NCI-H1930 (cell line): Measurements from ENCODE around the gene UNC93B1.

ENCODE experiments used
- DNase-seq, 2 experiments: peaks; one replicate each; lab custom pipeline; 2025; lab: John Stamatoyannopoulos, UW

The UNC93B1 gene

DNA sequence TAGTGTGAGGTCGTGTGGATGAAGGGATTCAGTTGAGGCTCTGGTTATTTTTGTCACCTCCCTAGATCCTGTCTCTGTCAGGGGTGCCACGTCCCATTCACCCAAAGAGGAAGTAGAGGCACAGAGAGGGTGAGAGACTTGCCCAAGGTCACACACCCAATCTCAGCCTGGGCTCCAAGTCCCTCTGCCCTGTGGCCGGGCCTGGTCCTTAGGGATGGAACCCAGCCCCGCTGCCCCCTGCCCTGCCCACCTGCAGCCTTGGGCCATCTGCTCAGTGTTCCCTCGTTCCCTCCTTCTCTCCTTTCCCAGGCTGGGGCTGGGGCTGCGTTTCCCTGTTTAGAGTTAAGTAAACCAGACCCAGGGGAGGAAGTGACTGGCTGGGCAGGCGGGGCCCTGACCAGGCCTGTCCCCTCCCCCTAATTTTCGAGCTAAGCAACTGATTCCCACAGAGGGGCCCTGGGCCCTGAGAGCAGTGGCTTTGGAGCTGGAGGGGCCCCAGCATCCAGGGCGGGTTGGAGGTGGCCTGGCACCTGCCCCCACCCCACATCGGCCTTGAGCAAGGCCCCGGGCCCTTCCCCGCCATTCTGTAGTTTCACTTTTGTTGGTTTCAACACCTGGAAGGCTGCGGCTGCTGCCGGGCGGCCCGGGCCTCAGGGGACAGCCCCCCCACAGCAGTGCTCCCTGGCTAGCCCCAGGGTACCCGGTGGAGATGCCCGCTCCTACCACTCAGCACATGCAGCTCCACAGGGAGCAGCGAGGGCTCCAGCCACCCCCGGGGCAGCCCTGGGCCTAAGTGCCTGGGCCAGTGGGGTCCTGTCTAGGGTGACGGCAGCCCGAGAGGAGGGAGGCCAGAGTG lies 36.4 kb upstream of the UNC93B1 start:
- DNase-seq: no peak

DNA sequence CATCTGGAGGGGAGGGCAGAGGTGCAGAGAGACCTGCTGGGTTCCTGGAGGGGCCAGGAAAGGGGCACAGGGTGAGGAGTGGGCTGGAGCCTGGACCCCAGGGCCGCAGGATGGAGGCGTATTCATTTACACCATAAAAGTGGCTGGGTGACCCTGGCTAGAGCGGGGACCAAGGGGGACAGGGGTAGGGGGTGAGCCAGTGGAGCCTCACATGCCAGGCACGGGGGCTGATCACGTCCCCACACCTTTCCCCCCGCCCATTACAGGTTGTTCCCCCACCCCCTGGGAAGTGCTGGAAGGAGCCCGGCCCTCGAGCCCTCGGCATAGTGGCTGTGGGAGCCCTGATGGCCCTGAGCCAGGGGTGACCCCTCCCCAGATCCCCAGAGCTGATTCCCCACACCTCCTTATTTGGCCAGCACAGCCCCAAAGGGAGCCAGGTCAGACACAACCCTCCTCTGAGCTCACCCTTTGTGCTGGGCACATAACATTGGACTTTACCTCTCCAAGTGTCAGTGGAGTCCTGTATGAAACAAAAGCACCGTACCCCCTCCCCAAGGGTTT lies 35.7 kb upstream of the UNC93B1 start:
- no peak for DNase-seq

DNA sequence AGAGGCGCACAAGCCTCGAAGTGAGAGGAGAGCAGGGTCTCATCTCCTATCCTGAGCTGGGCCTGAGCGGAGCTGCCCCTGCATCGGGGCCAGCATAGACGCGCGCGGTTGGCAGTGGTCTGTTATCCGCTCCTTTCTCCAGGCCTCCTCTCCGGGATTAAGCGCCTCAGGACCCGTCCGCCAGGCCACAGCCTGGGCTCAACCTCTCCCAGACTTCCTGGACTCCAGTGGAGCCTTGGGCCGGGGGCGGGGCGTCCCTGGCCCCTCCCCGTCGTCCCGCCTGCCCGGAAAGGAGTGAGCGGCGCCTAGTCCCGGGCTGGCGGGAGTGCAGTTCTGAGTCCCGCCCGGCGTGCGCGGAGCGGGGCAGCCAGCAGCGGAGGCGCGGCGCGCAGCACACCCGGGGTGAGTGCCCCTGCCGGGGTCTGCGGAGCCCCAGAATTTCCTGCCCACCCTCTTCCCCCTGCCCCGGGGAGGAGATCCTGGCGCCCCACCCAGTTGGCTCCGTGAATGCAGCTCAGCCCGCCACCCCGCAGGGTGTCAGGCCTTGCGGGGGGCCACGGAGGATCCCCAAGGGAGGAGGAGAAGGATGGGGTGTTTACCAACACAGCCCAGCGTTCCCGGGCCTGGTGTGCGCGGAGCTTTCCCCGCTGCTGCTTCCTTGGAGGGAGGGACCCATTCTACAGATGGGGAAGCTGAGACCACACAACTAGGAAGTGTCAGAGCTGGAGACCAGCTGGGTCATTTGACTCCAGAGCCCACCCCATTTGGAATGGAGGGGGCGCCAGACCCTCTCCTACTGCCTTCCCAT lies 35.0 kb upstream of the UNC93B1 start, which contains the start of gene TCIRG1:
TSS of gene TCIRG1 (plus strand) at position 308 of the 808 bp plus-strand sequence. CDS start 2,247 bp downstream, outside the sequence.
- DNase-seq: no peak

DNA sequence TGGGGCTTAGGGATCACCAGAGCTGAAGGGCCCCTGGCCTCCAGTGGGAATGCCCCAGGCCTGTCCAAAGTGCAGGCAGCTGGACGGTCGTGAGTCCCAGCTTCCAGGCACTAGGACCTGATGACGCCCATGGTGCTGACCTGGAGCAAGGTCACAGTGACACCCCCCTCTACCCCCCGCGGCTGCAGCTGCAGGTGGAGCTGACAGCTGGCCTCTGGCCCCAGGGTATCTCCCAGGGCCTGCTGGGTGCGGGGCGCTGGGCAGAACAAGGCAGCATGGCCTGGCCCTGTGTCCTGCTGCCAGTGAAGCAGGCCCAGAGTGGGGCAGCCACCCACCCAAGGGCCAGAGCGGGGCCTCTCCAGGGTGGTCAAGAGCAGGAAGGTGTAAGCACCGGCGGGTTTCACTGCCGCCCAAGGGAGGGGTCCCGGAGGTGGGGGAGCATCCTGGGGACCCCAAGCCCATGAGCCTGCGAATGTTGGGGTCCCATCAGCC lies 34.4 kb upstream of the UNC93B1 start:
- no peak for DNase-seq

DNA sequence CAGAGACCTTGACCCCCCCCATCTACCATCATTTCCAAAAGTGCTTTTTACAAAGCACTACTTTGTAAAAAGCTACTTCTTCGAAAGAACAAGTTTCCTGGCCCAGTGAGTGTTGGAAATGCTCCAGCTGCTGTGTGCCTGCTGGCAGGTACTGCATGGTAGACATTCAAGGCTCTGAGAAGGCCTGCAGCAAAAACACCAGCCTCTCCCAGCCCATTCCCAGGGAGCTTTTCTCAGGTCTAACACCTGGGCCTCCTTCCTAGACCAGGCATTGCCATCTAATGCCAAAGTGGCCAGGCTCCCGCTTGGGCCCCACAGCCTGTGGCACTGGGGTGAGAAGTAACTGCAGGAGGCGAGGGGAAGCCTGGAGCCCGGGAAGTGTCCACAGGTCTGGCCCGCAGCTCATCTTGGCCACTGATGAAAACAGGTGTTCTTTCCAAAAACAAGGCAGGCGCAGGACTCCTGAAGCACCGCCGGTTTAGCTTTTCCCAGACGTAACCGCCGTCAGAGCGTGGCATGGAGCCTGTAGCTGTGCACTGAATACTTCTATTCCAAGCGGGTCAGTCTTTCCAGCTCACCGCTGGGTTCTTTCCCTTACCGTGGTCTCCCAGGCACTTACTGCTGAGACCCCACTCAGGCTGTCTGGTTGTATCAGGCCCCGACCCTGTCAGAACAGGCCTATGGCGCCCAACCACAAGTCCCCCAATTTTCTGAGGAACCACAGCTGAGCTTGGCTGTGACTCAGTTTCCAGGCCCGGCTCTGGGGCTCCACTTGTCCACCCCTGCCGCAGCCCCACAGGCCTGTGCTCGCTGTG lies 33.7 kb upstream of the UNC93B1 start:
- no peak for DNase-seq

DNA sequence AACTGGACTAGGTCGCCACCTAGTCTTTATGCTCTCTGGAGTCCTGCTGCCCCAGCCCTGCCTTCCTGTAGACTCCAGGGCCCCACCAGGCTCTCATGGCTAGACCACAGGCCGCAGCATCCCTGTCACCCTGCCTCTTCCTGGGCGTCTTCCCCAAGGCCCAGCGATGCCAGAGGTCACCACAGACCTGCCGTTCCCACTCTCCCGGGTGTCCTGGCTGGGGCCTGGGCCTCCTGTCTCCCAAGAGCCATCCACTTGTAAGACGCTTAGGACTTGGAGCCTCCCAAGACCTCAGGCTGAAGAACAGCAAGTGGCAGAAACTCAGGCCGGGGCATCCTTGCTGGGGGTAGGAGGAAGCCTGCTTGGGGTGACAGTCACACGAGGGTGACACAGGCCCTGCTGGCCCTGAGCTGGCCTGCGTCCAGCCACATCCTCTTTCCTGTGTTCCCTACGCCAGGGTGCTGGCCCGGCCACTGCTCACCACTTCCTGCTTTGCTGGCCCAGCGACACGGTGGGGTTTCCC lies 32.9 kb upstream of the UNC93B1 start:
- no peak for DNase-seq

DNA sequence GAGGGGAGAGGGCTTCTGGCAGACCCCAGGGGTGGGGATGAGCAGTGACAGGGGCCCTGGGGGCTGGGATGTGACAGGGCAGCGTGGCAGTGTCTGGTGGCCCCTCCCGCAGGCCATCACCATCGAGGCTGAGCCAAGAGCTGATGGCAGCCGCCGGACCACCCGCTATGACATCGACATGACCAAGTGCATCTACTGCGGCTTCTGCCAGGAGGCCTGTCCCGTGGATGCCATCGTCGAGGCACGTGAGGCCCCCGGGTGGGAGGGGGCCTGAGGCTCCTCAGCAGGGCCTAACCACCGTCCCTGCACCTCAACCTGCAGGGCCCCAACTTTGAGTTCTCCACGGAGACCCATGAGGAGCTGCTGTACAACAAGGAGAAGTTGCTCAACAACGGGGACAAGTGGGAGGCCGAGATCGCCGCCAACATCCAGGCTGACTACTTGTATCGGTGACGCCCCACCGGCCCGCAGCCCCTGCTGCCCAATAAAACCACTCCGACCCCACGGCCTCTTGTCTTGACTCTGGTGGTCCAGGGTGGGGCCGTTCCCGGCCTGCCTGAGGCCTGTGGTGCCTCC lies 32.3 kb upstream of the UNC93B1 start:
- no peak for DNase-seq

DNA sequence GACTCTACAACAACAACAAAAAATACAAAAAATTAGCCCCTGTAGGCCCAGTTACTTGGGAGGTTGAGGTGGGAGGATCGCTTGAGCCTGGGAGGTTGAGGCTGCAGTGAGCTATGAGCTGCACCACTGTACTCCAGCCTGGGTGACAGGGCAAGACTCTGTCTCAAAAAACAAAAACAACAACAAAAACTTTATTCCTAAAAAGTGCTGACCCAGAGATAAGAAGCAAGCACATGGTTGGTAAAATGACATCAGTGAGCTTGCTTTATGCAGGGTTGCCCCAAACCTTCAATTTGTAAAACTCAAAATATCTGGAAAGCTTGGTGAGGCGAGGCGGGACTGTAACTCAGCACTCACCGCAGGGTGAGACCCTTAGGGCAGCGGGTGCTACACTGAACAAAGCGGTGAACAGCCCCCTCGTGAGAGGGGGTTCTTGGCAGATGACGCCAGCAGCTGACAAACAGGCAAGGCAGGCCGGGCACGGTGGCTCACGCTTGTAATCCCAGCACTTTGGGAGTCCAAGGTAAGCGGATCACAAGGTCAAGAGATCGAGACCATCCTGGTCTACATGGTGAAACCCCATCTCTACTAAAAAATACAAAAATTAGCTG lies 31.5 kb upstream of the UNC93B1 start:
- no peak for DNase-seq

DNA sequence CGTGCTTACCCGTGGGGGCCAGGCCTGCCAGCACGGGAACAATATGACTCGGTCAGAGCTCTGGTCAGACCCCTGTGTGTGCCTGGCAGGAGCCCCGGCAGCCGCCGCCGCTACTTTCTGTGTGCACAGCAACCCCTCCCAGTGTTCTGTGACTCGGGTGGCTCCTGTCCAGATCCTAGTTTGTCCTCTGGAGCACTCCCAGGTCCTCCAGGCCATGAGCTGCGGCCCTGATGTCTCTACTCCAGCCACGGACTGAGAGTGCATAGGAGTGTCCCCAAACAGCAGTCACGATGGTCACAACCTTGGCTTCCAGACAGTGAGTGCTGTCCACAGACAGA lies 29.8 kb upstream of the UNC93B1 start:
- no peak for DNase-seq

DNA sequence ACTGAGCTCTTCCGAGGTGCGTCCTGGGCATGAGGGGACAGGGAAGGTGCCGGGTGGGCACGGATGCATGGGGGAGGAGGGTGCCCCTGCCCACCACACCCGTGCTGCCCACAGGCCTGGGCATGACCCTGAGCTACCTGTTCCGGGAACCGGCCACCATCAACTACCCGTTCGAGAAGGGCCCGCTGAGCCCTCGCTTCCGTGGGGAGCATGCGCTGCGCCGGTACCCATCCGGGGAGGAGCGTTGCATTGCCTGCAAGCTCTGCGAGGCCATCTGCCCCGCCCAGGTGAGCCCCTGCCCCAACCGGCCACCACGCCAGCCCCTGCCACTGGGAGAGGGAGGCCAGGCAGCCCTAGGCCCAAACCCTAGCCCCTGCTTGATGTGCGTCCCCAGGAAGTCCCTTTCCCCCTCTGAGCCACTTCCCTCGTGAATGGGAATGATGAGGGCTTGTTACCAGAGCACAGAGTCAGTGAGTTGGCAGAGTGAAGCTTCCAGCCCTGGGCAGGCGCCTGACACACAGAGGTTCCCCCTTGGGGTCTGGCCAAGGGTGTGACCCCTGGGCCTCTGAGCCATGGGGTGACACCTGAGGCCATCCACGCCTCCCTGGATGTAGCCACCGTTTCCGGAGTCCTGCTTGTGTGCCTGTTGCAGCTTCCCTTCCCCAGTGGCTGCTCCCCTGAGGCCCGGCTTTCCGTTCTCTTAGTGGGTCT lies 29.3 kb upstream of the UNC93B1 start:
- DNase-seq: no peak

DNA sequence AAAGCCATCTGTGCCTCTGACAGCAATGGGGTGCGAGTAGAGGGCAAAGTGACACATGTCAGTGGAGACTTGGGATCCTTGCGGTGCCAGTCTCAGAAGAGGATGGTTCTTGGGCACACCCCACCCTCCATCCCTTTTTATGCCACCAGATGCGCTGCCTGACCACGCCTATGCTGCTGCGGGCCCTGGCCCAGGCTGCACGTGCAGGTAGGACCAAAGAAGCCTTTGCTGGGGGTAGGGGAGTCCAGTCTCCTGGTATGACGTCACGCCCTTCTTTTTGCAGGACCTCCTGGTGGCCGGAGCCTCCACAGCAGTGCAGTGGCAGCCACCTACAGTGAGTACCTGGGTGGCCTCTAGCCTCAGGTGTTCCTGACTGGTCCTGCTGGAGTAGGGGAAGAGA lies 28.1 kb upstream of the UNC93B1 start:
- DNase-seq: no peak

DNA sequence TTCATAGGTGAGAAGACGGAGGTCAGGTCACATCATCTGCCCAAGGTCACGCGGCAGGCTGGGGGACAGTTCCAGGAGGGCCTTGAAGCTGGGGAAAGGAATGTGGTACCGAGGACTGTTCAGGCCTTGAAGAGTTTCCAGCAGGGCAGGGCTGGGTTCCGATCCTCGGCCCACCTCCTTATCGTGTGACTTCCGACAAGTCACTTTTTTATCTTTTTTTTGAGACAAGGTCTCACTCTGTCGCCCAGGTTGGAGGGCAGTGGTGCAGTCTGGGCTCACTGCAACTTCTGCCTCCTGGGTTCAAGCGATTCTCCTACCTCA lies 27.2 kb upstream of the UNC93B1 start:
- DNase-seq: no peak

DNA sequence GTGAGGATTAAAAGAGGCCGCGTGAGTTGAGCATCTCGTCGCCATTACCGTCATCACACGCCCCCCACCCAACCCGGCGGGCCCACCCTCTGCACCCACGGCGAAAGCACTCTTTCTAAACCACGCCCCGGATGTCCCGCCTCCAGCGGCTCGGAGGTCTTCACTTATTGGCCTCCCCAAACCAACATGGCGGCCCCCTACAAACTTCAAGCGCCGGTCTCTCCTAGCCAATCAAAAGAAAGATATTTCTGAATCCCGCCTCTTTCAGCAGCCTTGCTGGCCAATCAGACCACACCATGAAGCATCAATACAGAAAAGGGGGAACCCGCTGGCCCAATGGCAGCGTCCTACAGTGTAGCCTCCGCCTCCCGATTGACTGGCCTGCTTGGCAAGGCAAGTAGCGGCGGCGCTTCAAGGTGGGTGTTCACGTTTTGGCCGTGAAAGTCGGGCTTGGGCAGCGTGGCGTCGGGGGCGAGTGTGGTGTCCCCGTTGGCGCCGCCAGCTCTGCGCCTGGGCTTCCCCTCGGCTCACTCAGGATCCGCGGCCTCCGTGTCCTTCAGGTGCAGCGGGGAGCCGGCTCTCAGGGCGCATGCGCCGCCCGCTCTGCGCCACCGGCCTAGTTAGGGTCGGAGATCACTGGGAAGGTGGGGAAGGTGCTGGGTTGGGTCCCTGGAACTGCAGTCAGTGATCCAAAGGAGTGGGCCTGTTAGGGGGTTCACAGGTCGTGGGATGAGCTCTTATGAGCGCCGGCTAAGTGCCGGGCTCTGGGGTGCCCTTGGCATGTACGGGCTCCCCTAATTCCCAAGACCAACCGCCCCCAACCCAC lies 26.6 kb upstream of the UNC93B1 start, which contains the start of gene NDUFS8:
TSS of gene NDUFS8 (plus strand) at position 364 of the 826 bp plus-strand sequence. CDS start 1,471 bp downstream, outside the sequence.
- peak; percentile 97 to 99 for DNase-seq

DNA sequence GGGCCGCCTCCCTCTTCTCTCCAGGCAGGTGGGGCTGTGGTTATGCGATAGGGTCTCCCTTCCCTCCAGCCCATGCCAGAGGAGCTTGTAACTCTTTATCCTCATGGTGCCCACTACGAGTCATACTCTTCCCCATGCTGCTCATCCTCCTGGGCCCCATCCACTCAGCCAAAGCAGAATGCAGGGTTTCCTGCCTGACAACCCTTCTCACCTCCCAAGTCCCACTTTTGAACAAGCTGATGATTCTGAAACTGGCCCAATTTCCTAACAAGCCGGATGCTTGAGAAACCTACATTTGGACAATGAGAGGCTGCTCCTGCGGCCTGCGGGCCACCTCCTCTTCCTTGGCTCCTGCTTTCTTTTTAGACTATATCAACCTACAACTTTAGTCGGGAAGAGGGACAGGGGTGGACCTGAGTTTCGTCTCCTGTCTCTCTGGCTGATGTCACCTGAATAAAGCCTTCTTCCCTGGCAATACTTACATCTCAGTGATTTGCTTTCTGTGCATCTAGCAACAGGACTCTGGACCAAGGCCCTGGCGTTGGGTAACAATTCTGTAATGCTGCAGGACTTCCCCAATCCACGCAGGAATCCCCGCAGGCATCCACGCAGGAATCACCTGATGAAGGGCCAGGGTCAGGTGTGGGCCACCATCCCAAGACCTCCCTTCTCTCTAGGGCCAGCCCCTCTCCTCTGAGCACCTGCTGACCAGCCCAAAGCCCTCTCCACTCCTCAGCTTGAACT lies 25.1 kb upstream of the UNC93B1 start:
- DNase-seq: no peak

DNA sequence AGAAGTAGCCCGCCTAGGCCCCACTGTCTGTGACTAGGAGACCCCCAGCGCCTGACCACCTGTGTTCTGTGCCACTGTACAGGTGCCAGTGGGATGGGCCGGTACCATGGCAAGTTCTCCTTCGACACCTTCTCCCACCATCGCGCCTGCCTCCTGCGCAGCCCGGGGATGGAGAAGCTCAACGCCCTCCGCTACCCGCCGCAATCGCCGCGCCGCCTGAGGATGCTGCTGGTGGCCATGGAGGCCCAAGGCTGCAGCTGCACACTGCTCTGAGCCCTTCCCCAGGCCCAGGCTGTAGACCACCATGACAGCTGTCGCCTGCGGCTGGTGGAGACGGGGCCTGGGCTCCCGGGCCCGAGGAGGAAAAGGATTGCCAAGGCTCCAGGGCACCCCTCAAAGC lies 23.8 kb upstream of the UNC93B1 start:
- DNase-seq: no peak

DNA sequence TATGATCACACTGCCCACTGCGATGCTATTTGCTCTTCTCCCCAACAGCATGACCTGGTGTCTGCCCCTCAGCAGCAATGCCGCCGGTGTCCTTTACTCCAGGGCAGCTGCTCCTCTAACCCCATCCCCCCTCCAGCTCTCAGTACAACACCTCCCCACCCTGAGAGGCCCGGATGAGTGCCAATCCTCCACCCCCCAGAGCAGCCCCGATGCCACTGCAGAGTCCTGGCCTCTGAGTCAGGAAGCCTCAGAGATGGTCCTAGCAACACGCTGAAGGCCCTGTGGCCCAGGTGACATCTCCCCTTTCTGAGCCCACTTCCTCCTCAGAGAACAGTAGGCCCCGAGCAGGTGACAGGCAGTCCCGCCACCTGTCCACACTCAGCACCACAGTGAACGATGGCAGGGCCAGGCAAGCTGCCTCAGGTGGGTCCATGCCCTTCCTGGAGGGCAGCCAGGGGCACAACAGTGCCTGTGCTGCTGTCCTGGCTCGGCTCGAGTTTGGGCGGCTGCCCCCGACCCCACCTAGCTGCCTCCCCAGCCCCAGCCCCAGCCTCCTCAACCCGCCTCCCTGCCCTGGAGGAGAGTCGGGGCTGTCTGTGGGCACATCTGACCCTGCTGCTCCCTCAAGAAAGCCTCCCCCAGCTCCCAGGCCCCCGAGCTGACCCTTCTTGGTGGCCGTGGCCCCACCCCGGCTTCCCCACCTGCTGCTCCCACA lies 22.7 kb upstream of the UNC93B1 start:
- no peak for DNase-seq

DNA sequence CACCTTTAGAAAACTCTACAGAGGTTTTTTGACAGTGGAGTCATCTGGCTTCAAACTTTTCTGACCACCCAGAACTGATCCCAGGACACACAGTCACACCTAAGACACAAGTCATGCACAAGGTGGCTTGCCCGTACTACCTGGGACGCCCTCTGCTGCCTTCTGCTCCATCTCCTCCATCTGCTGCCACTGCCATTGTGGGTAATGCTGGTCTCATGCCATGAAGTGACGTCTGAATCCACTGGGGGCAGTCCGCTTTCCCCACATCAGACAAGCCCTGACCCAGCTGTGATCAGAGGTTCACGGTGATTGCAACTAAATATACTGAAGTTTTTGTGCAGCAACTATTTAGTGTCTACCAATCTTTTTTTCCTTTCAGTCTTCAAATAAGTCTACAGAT lies 21.1 kb upstream of the UNC93B1 start:
- no peak for DNase-seq

DNA sequence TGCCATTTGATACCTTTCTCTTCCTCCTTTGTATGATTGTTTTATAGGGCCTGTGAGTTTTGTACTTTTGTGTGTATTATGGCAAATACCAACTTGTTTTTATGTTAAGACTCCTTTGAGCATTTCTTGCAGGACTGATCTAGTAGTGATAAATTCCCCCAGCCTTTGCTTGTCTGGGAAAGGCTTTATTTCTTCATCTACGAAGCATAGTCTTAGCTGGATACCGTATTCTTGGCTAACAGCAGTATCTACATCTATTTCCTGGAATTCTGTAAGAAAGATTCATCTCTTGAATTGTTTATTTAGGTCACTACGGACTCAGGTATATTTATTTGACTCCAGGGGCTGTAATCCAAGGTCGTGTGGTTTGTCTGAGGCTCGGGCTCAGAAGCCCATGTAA lies 20.6 kb upstream of the UNC93B1 start:
- DNase-seq: no peak
